Astrocyte (in vitro differentiated cells and primary cell): ENCODE results near the gene GOSR1. TPM values are rescaled to one million over a fixed set of nuclear protein-coding genes. Genes with fewer than 3 reads are reported as not detected.
"Not testable (repeated sequence)": the region's sequence is repeated elsewhere in the genome, so short reads cannot be mapped to it uniquely, and the experiment has no call there.

Experiments used
- DNase-seq: peaks from one replicate; pipeline ENCODE4 v3.0.0-alpha.2; 2010; ENCODE audit warnings: low read depth
- FAIRE-seq: peaks from 2 replicates; lab custom pipeline; 2011; peaks lifted over from hg19 to GRCh38; lab: Jason Lieb, UNC
- H2AFZ ChIP-seq: 2 replicates; pipeline ENCODE4 v1.6.0; 2012; ENCODE audit warnings: low read depth, low read length, inconsistent platforms
- H3K27ac ChIP-seq: 2 replicates; pipeline ENCODE4 v1.5.1; 2011; ENCODE audit warnings: low read depth, low read length, inconsistent platforms
- H3K27me3 ChIP-seq: 2 replicates; pipeline ENCODE4 v1.6.0; 2011; ENCODE audit warnings: low read length, inconsistent platforms; ENCODE audit not compliant: insufficient read depth
- H3K36me3 ChIP-seq: 2 replicates; pipeline ENCODE4 v1.5.1; 2011; ENCODE audit warnings: low read length, inconsistent platforms; ENCODE audit not compliant: insufficient read depth
- H3K4me1 ChIP-seq: 2 replicates; pipeline ENCODE4 v1.5.1; 2011; ENCODE audit warnings: low read length, inconsistent platforms; ENCODE audit not compliant: insufficient read depth
- H3K4me2 ChIP-seq: 2 replicates; pipeline ENCODE4 v1.6.0; 2012; ENCODE audit warnings: low read length, inconsistent platforms
- H3K4me3 ChIP-seq: 2 replicates; pipeline ENCODE4 v1.5.1; 2011; ENCODE audit warnings: low read depth, mild to moderate bottlenecking, low read length, inconsistent platforms; ENCODE audit not compliant: insufficient read depth
- H3K79me2 ChIP-seq: 2 replicates; pipeline ENCODE4 v1.6.0; 2012; ENCODE audit warnings: mild to moderate bottlenecking, low read length, inconsistent platforms; ENCODE audit not compliant: insufficient read depth
- H3K9ac ChIP-seq: 2 replicates; pipeline ENCODE4 v1.6.0; 2012; ENCODE audit warnings: mild to moderate bottlenecking, low read length, inconsistent platforms
- H3K9me3 ChIP-seq: 2 replicates; pipeline ENCODE4 v1.5.1; 2012; ENCODE audit warnings: low read depth, mild to moderate bottlenecking, low read length, inconsistent platforms; ENCODE audit not compliant: insufficient read depth
- H4K20me1 ChIP-seq: 2 replicates; pipeline ENCODE4 v1.6.0; 2012; ENCODE audit warnings: low read length, inconsistent platforms; ENCODE audit not compliant: insufficient read depth
- H3K27ac Mint-ChIP-seq: one replicate; pipeline ENCODE4 v1.8.0; 2021; ENCODE audit warnings: mild to moderate bottlenecking, mixed read lengths; ENCODE audit not compliant: unreplicated experiment
- H3K27me3 Mint-ChIP-seq: one replicate; pipeline ENCODE4 v1.8.0; 2021; ENCODE audit warnings: low read depth, mixed read lengths; ENCODE audit not compliant: unreplicated experiment
- H3K36me3 Mint-ChIP-seq: one replicate; pipeline ENCODE4 v1.8.0; 2021; ENCODE audit warnings: low read depth, mixed read lengths; ENCODE audit not compliant: unreplicated experiment
- H3K4me1 Mint-ChIP-seq: one replicate; pipeline ENCODE4 v1.8.0; 2021; ENCODE audit warnings: low read depth, mixed read lengths; ENCODE audit not compliant: unreplicated experiment
- H3K4me3 Mint-ChIP-seq: one replicate; pipeline ENCODE4 v1.8.0; 2021; ENCODE audit warnings: mild to moderate bottlenecking, moderate library complexity, mixed read lengths; ENCODE audit not compliant: unreplicated experiment
- H3K9me3 Mint-ChIP-seq: one replicate; pipeline ENCODE4 v1.8.0; 2021; ENCODE audit warnings: mild to moderate bottlenecking, mixed read lengths; ENCODE audit not compliant: unreplicated experiment
- CTCF ChIP-seq: IDR thresholded peaks from 2 replicates; pipeline ENCODE4 v1.5.1; 2011; ENCODE audit warnings: low read depth, mild to moderate bottlenecking, inconsistent platforms, low read length, moderate library complexity; ENCODE audit not compliant: insufficient read depth
- EZH2 ChIP-seq: IDR thresholded peaks from 2 replicates; pipeline ENCODE4 v1.6.1; 2012; ENCODE audit warnings: mild to moderate bottlenecking, low read length, inconsistent platforms; ENCODE audit not compliant: insufficient read depth
- total RNA-seq: library from RNA; stranded (reverse); gene quantifications from 2 replicates; pipeline ENCODE4 v1.2.1, GENCODE V29; 2021

Gene GOSR1
- total RNA-seq, 1 donor from 2014 or later = 49.3 TPM

GRCh38 chr17:30552994-30553566, 75.9 kb downstream of the GOSR1 start:
- no peak overlapping the region for H3K9ac ChIP-seq
- Mint-ChIP-seq H3K36me3 (peaks cover 7% of the 10 kb centered on the region), H3K4me3 (no peak overlapping the region), H3K27me3 (peaks cover 25% of the 10 kb centered on the region), H3K4me1 (peaks cover 12% of the 10 kb centered on the region), H3K27ac (no peak overlapping the region), H3K9me3 (peaks cover 4% of the 10 kb centered on the region)
- H3K27ac ChIP-seq = no peak overlapping the region
- H3K79me2 ChIP-seq = no peaks in the 10 kb centered on the region
- no peak for TF ChIP-seq EZH2
- TF ChIP-seq CTCF = no peak
- DNase-seq = no peak
- no peak overlapping the region for H3K4me3 ChIP-seq
- H3K27me3 ChIP-seq = no peaks in the 10 kb centered on the region
- H2AFZ ChIP-seq = no peak overlapping the region
- H3K36me3 ChIP-seq = no peaks in the 10 kb centered on the region
- no peaks in the 10 kb centered on the region for H3K9me3 ChIP-seq
- no peak for FAIRE-seq
- H3K4me1 ChIP-seq = peaks cover 10% of the 10 kb centered on the region
- H4K20me1 ChIP-seq = no peaks in the 10 kb centered on the region
- no peak overlapping the region for H3K4me2 ChIP-seq

GRCh38 chr17:30553823-30554440, 76.7 kb downstream of the GOSR1 start:
- H3K27me3 Mint-ChIP-seq = peaks cover 20% of the 10 kb centered on the region
- H3K36me3 Mint-ChIP-seq, FAIRE-seq: not testable (repeated sequence)

GRCh38 chr17:30554839-30555751, 77.9 kb downstream of the GOSR1 start:
- Mint-ChIP-seq H3K36me3 (peaks cover 2% of the 10 kb centered on the region), H3K27ac (no peak overlapping the region), H3K9me3 (no peaks in the 10 kb centered on the region), H3K4me3 (no peak overlapping the region), H3K4me1 (peaks cover 13% of the 10 kb centered on the region), H3K27me3 (peaks cover 20% of the 10 kb centered on the region)
- Histone ChIP-seq H3K4me3 (no peak overlapping the region), H3K36me3 (no peaks in the 10 kb centered on the region), H3K27ac (no peak overlapping the region), H3K4me2 (no peak overlapping the region), H3K4me1 (peaks cover 10% of the 10 kb centered on the region), H2AFZ (no peak overlapping the region), H3K9me3 (no peaks in the 10 kb centered on the region), H3K27me3 (no peaks in the 10 kb centered on the region), H3K79me2 (no peaks in the 10 kb centered on the region), H3K9ac (no peak overlapping the region), H4K20me1 (no peaks in the 10 kb centered on the region)
- FAIRE-seq (no peak), DNase-seq (no peak)
- no peak for TF ChIP-seq CTCF
- TF ChIP-seq EZH2 = no peak

More at GRCh38 chr17:30553823-30554440, 76.7 kb downstream of the GOSR1 start:
- H3K79me2 ChIP-seq, H3K4me3 Mint-ChIP-seq, H3K36me3 ChIP-seq, H3K9me3 ChIP-seq, DNase-seq, H3K9me3 Mint-ChIP-seq, H3K27ac Mint-ChIP-seq, H2AFZ ChIP-seq, H3K4me2 ChIP-seq, H3K27me3 ChIP-seq, H4K20me1 ChIP-seq, H3K4me3 ChIP-seq, H3K9ac ChIP-seq, H3K27ac ChIP-seq: not testable (repeated sequence)
- peaks cover 10% of the 10 kb centered on the region for H3K4me1 ChIP-seq
- peaks cover 13% of the 10 kb centered on the region for H3K4me1 Mint-ChIP-seq
